Sciatic nerve (tissue), 2 donors: ENCODE results near the gene OSBPL3. TPM values are rescaled to one million over a fixed set of nuclear protein-coding genes. Genes with fewer than 3 reads are reported as not detected.

Experiments used
- ATAC-seq: fragments of 200-7000 bp; cut with Tn5 transposase; one replicate; pipeline ENCODE4 v1.9.1; 2020; ENCODE audit warnings: mild to moderate bottlenecking, moderate library complexity
- DNase-seq: peaks from one replicate; pipeline ENCODE4 v3.0.0-alpha.2; 2020; ENCODE audit warnings: low spot score
- intact Hi-C: fragments of 100-400 bp; cut with DNase I; formaldehyde crosslinking; loops from one replicate; pipeline ENCODE4 v1.14.2; 2022
- total RNA-seq: library from RNA; stranded (reverse); fragmentation: NEBNext Ultra II Directional; extraction: Animal tissue kit (Norgen Biotek cat#: 25700); gene quantifications from one replicate; pipeline ENCODE4 v1.2.1, GENCODE V29; 2021
- donor health status: DM: no; HTN: no; CAD: no.
- donor health status: DM: no; HTN: no; CAD: no.

OSBPL3 gene
- total RNA-seq, 1 donor from 2014 or later = 11.0 TPM

GRCh38 chr7:24762771-24763170, 217.2 kb downstream of the OSBPL3 start:
- ATAC-seq (no peak), DNase-seq (no peak)
- intact Hi-C loops = no loop called here

- DNase-seq (no peak), ATAC-seq (no peak)
- intact Hi-C loops = no loop called here
Observed at GRCh38 chr7:24760968-24761367, 219.0 kb downstream of the OSBPL3 start.

GRCh38 chr7:24757353-24758275, 222.4 kb downstream of the OSBPL3 start, which contains the start of gene GSDME:
Gene GSDME (minus strand): TSS chr7:24757464. CDS start chr7:24749774, 7,690 bp downstream.
- DNase-seq (peak; percentile 66), ATAC-seq (peak; percentile 87)
- intact Hi-C loops = no loop called here

- peak; percentile 52 for ATAC-seq
- intact Hi-C loops = no loop called here
- peak; percentile 71 for DNase-seq
Observed at GRCh38 chr7:24756545-24757352, 223.2 kb downstream of the OSBPL3 start.

- ATAC-seq = no peak
- intact Hi-C loops = no loop called here
- no peak for DNase-seq
Observed at GRCh38 chr7:24755541-24756407, 224.2 kb downstream of the OSBPL3 start.

- intact Hi-C loops = no loop called here
- ATAC-seq = no peak
- DNase-seq = no peak
Observed at GRCh38 chr7:24754906-24755506, 225.0 kb downstream of the OSBPL3 start.

- intact Hi-C loops = no loop called here
- DNase-seq (no peak), ATAC-seq (no peak)
Observed at GRCh38 chr7:24752073-24752800, 227.7 kb downstream of the OSBPL3 start.

GRCh38 chr7:24751484-24751883, 228.5 kb downstream of the OSBPL3 start:
- DNase-seq (no peak), ATAC-seq (no peak)
- intact Hi-C loops = no loop called here

GRCh38 chr7:24750441-24751055, 229.4 kb downstream of the OSBPL3 start:
- DNase-seq (no peak), ATAC-seq (no peak)
- intact Hi-C loops = no loop called here

- intact Hi-C loops = no loop called here
- DNase-seq (no peak), ATAC-seq (no peak)
Observed at GRCh38 chr7:24748521-24748920, 231.5 kb downstream of the OSBPL3 start.

Other genes with a start within 250 kb of the OSBPL3 start
- 8.8 TPM for gene GSDME, start 222.7 kb downstream of the OSBPL3 start, total RNA-seq
- 58.7 TPM for gene CYCS, start 145.1 kb upstream of the OSBPL3 start, total RNA-seq
- gene NPVF, start 248.3 kb upstream of the OSBPL3 start, total RNA-seq = not detected